Stimulated activated CD4-positive, alpha-beta T cell treated with anti-CD3 and anti-CD28 coated beads, Interleukin-1b, Interleukin-23, amount 100 ng/mL, for 1 hour (primary cell): ENCODE measurements around the gene PTPRR.

Experiments used
- DNase-seq, 2 donors: peaks; one replicate each; pipeline ENCODE4 v3.0.0-alpha.2; 2020; ENCODE audit warnings: low read depth in 2 of 2

PTPRR gene

DNA sequence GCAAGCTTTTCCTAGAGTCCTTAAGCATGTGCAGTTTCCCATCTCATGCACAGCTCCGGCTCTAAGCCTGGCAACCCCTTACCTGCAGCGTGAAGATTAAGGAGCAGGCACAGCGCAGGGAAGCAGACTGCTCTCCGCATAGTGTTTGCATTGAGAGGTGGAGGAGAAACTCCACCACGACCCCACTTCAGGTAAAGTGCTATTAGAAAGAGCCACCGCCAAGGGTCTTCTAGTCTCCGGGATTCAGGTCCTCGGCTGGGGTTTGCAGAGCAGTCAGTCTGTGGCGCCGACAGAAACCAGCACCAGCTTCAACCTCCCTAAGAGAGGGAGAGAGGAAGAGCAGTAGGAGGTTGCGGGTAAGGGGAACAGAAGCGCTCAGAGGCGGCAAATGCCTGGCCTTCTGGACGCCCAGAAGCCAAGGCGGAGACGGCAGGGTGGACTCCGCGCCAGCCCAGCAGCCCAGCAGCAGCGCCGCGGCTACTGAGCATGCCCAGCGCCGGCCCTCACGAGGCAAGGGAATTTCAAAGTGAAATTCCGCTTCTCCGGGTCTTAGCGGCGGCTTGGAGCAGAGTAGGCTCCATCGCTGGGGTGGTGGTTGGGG lies at the start of gene PTPRR:
PTPRR (minus strand) TSS at position 488 of the 601 bp plus-strand sequence; CDS start at position 140, 348 bp downstream.
- DNase-seq, result no peak

DNA sequence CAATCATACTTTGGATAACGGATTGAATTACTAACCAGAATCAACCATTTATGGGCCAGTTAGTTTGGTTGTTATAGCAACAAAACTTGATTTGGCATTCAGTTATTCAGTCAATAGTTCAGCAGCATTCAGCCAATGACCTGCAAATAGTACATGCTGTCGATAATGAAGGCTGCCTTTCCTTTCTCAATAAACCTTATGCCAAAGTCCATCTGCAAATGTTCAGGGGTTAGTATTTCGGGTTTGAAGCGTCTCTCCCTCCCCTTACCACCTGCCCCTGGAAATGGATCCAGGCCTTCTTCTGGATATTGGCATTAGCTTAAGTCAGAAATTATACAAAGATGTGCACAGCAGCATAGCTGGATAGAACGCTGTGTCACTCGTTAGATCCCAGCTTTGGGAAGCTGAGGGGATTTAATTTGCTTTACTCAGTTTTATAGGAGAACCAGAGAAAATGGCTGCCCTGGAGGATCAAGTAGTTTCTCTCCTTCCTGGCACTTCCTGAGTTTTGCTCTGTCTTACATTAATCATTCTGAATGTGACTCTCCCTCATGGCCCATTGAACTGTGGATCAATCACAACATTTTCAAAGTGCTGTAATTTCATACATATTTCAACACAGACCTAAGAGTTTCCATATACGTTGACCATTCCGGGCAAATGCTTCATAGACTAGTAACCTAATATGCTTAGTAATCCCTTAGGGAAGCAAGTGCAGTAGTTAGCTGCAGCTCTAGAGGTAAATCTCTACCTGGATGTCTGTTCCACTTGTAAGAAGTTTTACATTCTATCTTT lies 46.7 kb upstream of the PTPRR start:
- DNase-seq, result no peak

DNA sequence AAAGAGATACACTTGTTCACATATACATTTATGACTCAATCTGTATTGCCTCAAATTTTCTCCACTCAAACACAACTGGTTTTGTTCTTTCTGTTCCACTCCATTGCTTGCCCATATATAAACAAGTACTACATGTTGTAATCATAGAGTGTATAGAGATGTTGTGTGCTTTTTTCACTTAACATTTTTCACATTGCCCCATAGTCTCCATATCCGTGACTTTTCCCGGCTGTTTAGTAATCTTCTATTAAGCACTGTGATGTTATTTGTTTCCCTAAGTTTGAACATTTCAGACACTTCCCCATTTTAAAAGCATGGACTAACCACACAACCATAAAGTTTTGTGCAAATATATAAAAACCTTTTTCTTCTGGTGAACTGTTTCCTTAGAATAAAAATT lies 45.5 kb upstream of the PTPRR start:
- no peak for DNase-seq

GRCh38 chr12:70964867-70965510 lies 44.5 kb upstream of the PTPRR start:
- no peak for DNase-seq

- DNase-seq, result no peak
Measured at GRCh38 chr12:70963081-70963660, 42.6 kb upstream of the PTPRR start.

- DNase-seq, result no peak
Measured at GRCh38 chr12:70962226-70962794, 41.8 kb upstream of the PTPRR start.

- no peak for DNase-seq
Measured at GRCh38 chr12:70960484-70960883, 39.9 kb upstream of the PTPRR start.

DNA sequence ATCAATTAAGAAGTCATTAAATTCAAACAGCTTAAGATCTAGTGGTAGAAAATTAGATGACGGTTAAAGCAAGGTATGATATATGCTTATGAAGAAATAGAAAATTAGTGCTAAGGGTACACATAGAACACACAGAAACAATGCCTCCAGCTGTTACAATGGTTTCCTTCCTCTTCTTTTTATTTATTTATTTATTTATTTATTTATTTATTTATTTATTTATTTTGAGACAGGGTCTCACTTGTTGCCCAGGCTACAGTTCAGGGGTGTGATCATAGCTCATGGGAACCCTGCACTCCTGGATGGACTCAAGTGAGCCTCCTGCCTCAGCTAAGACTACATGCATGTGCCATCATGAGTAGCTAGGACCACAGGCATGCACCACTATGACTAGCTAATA lies 34.9 kb upstream of the PTPRR start:
- no peak for DNase-seq

DNA sequence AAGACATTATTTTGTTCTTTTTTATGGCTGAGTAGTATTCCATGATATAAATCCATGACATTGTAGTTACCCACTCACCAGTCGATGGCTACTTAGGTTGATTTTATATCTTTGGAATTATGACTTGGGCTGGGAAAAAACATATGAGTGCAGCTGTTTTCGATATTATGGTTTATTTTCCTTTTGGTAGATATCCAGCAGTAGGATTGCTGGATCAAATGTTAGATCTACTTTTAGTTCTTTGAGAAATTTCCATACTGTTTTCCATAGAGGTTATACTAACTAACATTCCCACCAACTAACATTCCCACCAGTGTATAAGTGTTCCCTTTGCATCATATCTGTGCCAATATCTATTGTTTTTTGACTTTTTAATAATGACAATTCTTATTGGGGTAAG lies 29.9 kb upstream of the PTPRR start:
- no peak for DNase-seq

DNA sequence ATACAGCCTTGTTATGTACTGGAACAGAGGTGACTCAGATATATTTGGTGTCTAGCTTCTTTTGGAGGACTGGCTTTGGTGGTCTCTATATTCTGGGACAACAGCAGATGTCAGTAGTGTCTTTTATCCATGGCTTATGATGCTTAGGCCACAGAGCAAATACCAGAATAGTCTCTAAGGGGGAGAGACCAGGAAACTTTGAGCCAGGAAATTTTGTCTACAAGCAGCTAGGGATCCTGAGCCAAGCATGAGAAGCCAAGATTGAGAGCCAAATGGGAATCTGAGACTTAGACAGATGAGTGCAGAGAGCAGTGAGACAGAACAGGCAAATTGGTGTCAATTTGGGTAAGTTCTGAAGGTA lies 28.4 kb upstream of the PTPRR start:
- no peak for DNase-seq

DNA sequence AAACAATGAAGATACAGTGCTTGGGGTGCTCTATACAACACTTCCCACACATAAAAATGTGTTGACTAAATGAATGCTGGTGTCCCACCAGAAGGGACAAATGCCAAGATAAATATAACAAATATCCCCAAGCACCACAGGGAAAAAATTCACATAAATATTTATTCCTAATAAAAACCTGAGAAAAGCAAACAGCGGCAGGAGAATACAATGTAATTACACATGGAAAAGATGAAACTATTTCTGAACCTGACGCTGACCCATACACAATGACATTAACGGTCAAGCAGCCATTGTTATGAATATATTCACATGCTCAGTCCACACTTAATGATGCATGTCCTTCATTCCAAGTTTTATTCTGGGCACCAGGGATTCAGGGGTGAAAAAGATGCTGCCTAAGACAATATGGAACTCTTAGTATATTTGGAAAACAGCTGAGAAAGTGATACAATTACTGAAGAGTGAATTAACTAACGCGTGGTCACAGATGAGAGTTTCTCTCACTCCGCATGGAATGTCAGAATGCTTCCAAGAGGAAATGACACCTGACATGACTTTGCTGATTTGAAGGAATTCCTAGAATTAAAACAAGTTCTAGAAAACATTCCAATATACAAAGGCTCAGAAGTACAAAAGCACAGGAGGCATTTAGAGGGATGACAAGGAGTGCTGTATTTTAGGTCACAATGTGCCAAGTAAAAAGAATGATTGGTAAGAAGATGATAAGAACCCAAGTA lies 27.9 kb upstream of the PTPRR start:
- no peak for DNase-seq

DNA sequence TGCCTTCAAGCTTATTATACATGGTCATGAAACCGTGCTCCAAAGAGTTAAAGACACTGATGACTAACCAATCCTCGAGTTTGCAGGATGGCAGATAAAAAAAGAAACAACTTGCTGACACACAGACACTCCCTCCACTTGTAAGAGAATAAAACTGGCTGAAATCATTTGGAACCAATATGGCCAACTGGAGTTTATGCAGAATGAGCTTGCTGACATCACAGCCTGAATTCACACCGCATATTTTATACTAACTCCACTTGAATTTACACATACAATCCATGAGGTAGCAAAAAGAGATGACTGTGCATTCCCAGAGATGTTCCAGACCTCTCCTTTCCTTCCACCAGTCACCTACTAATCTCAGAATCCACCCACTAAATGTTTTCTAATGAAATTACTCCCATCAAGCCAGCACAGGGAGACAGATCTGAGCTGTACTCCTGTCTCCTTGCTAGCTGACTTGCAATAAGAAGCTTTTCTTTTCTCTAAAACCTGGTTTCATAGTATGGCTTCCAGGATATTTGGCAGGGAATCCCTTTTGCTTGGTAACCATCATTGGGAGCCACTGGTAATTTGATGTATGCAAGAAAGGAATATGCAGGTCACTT lies 15.8 kb upstream of the PTPRR start:
- DNase-seq, result no peak

DNA sequence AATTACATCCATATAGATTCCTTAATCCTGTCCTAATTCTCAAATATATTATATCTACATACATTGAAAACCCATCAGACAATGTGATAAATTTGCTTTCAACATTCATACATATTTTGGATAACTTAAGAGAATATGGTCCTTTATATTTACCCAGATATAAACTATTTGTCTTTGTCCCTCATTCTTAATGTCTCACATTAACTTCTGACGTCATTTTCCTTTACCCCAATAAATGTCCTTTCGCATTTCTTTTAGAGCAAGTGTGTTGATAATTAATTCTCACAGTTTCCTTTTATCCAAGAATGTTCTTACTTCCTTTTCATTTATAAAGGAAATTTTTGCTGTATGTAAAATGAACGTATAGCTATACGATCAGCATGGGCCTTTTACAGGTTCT lies 12.6 kb upstream of the PTPRR start:
- DNase-seq, result no peak

DNA sequence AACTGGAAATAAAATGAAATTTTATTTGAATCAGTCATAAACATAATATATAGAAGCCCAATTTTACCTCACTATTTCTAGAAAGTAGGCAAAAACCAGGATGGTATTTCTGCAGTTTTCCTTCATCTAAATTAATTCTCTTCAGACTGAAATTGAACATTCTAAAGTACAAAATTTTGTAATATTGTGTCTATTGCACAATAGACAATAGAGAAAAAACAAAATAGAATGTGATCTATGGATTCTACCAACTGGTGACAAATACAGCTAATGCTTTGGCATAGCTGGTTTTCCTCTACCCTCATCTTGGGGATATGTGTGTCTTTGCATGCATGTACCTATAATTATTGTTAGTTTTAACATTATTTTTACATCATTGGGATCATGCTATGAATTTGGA lies 8.5 kb upstream of the PTPRR start:
- no peak for DNase-seq

DNA sequence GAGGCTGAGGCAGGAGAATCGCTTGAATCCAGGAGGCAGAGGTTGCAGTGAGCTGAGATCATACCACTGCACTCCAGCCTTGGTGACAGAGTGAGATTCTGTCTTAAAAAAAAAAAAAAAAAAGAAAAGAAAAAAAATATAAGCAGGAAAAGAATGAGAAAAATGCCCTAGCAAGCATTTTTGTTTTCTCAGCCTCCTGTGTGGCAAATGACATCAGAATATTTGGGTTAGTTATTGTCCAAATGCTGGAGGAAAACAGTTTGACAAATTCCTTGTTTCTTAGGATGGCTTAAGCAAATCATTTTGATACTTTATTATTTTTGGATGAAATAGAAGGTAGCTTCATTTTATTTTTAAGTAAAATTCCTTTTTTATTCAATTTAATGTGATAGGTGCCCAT lies 7.5 kb upstream of the PTPRR start:
- DNase-seq, result no peak

DNA sequence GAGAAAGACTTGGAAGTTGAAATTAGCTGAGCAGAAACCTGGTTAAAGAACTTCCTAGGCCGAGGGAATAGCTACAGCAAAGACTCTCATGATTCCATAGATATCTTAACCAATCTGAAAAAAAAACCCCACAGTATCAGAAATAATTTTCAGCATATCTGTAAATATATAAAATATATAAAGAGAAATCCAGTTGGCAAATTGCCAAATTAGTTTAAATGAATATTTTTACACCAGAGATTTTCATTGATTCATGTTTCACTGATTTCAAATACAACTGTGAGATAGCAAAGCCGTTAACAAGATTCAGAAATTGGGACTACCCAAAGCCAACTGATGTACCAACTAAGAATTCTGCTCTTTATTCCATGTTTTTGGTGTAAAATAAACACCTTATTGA lies 6.8 kb upstream of the PTPRR start:
- DNase-seq, result no peak

DNA sequence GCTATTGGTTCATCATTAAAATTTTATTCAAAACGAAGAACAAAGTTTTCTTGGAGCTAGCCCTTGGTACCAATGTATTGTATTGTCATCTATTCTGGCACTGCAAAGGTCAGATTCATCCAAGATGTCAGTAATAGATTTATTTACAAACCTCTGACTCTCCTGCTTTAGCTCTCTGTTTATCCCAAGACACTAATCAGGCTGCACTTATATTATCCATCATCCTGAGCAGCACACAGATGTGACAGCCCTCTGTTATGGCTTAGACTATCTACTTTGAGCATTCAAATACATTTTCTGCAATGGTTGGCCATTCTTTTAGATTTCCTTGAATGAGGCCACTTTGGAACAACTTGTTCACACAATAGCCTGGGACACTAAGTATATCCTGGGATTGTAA lies 5.0 kb upstream of the PTPRR start:
- DNase-seq, result no peak

DNA sequence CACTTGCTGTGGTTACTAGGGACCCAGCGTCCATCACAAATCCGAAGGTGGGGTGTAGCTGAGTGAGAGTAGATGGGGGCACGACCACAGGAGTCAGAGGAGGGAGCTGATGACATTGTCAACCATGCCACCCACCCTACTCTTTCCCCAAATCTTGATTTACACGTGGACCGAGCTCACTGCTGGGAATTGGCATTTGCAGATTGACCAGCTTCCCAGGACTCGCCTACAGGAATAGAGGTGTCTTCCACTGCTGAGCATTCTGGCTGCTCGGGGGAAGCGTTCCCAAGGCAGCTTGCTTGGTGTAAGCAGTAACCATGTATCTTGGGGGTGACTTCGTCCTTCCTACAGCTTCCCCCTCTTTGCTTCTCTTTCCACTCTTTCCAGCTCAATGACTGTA lies 353 bp upstream of the PTPRR start:
- DNase-seq, result no peak

DNA sequence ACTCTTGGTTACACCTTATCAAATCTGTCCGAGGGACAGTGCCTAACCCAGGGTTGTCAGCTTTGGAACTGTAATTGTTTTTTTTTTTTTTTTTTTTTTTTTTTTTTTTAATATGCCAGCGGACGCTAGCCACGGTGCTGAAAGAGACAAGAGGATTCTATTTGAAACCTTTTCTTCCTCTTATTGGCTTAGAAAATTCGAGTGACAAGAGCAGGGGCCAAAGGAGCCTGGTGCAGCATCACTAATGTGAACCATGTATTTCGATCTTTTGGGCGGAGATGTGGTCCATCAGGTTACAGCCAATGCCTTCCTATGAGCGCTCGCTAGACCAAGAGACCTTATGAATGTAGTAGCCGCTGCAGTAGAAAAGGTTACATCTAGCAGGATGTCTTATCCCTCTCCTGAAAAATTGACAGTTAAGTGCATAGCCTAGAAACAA lies 922 bp downstream of the PTPRR start:
- DNase-seq, result no peak

- no peak for DNase-seq
Measured at GRCh38 chr12:70919176-70919575, 1.4 kb downstream of the PTPRR start.

GRCh38 chr12:70918321-70918720 lies 2.2 kb downstream of the PTPRR start:
- DNase-seq, result no peak
